A549 (cell line): ENCODE measurements around the gene TRMT61A. TPM values are rescaled to one million over a fixed set of nuclear protein-coding genes. Genes with fewer than 3 reads are reported as not detected.

Source experiments
- ATAC-seq, 2 experiments: fragments of 200-7000 bp in 1 of 2; fragments of >200 bp in 1 of 2; cut with Nextera tagmentation in 1 of 2; cut with Tn5 transposase in 1 of 2; 3 replicates each; pipeline versions ENCODE4 v1.8.0 to v1.9.1; 2018 to 2020; ENCODE audit warnings: mild to moderate bottlenecking in 1 of 2, moderate library complexity in 1 of 2
- CTCF ChIA-PET: fragments of 300-600 bp; sonication (Branson Sonifier 250); formaldehyde crosslinking; extraction: SDS; loops from one replicate; lab custom pipeline; 2021; ENCODE audit warnings: antibody characterized with exemption, inconsistent platforms; lab: Yijun Ruan, JAX
- POLR2A ChIA-PET: fragments of 350-600 bp; formaldehyde crosslinking; extraction: SDS; loops from one replicate; lab custom pipeline; 2021; ENCODE audit warnings: antibody characterized with exemption, inconsistent platforms; lab: Yijun Ruan, JAX
- DNase-seq, 2 experiments: peaks; one replicate each; pipeline versions ENCODE4 v3.0.0 to v3.0.0-alpha.2; 2011 to 2016; ENCODE audit warnings: low read depth in 1 of 2, low spot score in 1 of 2
- FAIRE-seq: peaks from 2 replicates; lab custom pipeline; 2011; peaks lifted over from hg19 to GRCh38; lab: Jason Lieb, UNC
- H3K27ac ChIP-seq, 2 experiments: fragments of >200 bp; sonication (Bioruptor Twin); formaldehyde crosslinking; 3 replicates each; pipeline ENCODE4 v1.5.1; 2016 to 2017
- H3K4me1 ChIP-seq: fragments of >200 bp; sonication (Bioruptor Twin); formaldehyde crosslinking; 3 replicates; pipeline ENCODE4 v1.6.1; 2016
- H3K4me2 ChIP-seq: fragments of >200 bp; sonication (Bioruptor Twin); formaldehyde crosslinking; 3 replicates; pipeline ENCODE4 v1.6.1; 2016
- H3K4me3 ChIP-seq: fragments of >200 bp; sonication (Bioruptor Twin); formaldehyde crosslinking; 3 replicates; pipeline ENCODE4 v1.5.1; 2016
- H3K9me3 ChIP-seq: fragments of >200 bp; sonication (Bioruptor Twin); formaldehyde crosslinking; 3 replicates; pipeline ENCODE4 v1.6.1; 2016
- CBX2 ChIP-seq: fragments of 200-600 bp; sonication (generic); IDR thresholded peaks from 2 replicates; pipeline ENCODE4 v1.6.1; 2016; ENCODE audit warnings: low read depth, mild to moderate bottlenecking, borderline replicate concordance
- CEBPB ChIP-seq, 2 experiments: fragments of >200 bp in 1 of 2; sonication (Bioruptor Twin) in 1 of 2; formaldehyde crosslinking in 1 of 2; IDR thresholded peaks; 2 replicates each; pipeline ENCODE4 v1.6.1; 2012 to 2016
- CHD2 ChIP-seq: fragments of 150-350 bp; IDR thresholded peaks from 2 replicates; pipeline ENCODE4 v1.6.1; 2014; ENCODE audit warnings: low read length; ENCODE audit not compliant: partially characterized antibody
- CHD4 ChIP-seq: fragments of 200-600 bp; sonication (generic); IDR thresholded peaks from 2 replicates; pipeline ENCODE4 v1.6.1; 2016; ENCODE audit warnings: antibody characterized with exemption, mild to moderate bottlenecking, borderline replicate concordance
- EHMT2 ChIP-seq: fragments of 200-600 bp; sonication (generic); IDR thresholded peaks from 2 replicates; pipeline ENCODE4 v1.6.1; 2016; ENCODE audit warnings: antibody characterized with exemption, low read depth, mild to moderate bottlenecking, moderate library complexity
- FOSL2 ChIP-seq, 2 experiments: fragments of 450-650 bp in 1 of 2; fragments of >200 bp in 1 of 2; sonication (Bioruptor Twin) in 1 of 2; formaldehyde crosslinking; IDR thresholded peaks; 2 replicates each; pipeline versions ENCODE4 v1.5.0 to v1.6.1; 2016 to 2020; ENCODE audit warnings: mild to moderate bottlenecking in 1 of 2, moderate library complexity in 1 of 2
- FOXS1 ChIP-seq: fragments of 250-450 bp; sonication (Bioruptor Pico); IDR thresholded peaks from 2 replicates; pipeline ENCODE4 v1.5.0; 2020; ENCODE audit warnings: mild to moderate bottlenecking, moderate library complexity
- HEYL ChIP-seq: fragments of 250-450 bp; sonication (Bioruptor Pico); IDR thresholded peaks from 2 replicates; pipeline ENCODE4 v1.8.0; 2021; ENCODE audit warnings: mild to moderate bottlenecking, moderate library complexity
- HOXA7 ChIP-seq: fragments of 250-450 bp; sonication (Bioruptor Pico); IDR thresholded peaks from 2 replicates; pipeline ENCODE4 v1.5.0; 2020; ENCODE audit warnings: mild to moderate bottlenecking, moderate library complexity
- JUN ChIP-seq, 2 experiments: fragments of >200 bp; sonication (Bioruptor Twin); formaldehyde crosslinking; IDR thresholded peaks; 2 replicates in 1 of 2; 3 replicates in 1 of 2; pipeline ENCODE4 v1.6.1; 2016 to 2017
- MAFK ChIP-seq: fragments of 450-650 bp; IDR thresholded peaks from 2 replicates; pipeline ENCODE4 v1.6.1; 2014; ENCODE audit not compliant: partially characterized antibody
- MAZ ChIP-seq: fragments of 150-350 bp; IDR thresholded peaks from 2 replicates; pipeline ENCODE4 v1.6.1; 2014; ENCODE audit warnings: antibody characterized with exemption, low read depth, low read length, borderline replicate concordance
- MYC ChIP-seq: IDR thresholded peaks from 2 replicates; pipeline ENCODE4 v1.6.1; 2012; ENCODE audit warnings: mild to moderate bottlenecking, inconsistent platforms, low read length, improper control_type of control experiment, borderline replicate concordance
- POLR2A ChIP-seq: IDR thresholded peaks from 2 replicates; pipeline ENCODE4 v1.6.1; 2012; ENCODE audit warnings: mild to moderate bottlenecking, low read length
- RAD21 ChIP-seq, 2 experiments: fragments of >200 bp in 1 of 2; sonication (Bioruptor Twin) in 1 of 2; formaldehyde crosslinking in 1 of 2; IDR thresholded peaks in 1 of 2; conservative IDR thresholded peaks in 1 of 2; 2 replicates in 1 of 2; 3 replicates in 1 of 2; pipeline ENCODE4 v1.6.1; 2012 to 2018; ENCODE audit warnings: inconsistent platforms in 1 of 2
- RARB ChIP-seq: fragments of 250-450 bp; sonication (Bioruptor Pico); IDR thresholded peaks from 2 replicates; pipeline ENCODE4 v1.8.0; 2021; ENCODE audit warnings: mild to moderate bottlenecking, moderate library complexity
- RNF2 ChIP-seq: fragments of 200-600 bp; sonication (generic); IDR thresholded peaks from 2 replicates; pipeline ENCODE4 v1.6.1; 2016; ENCODE audit warnings: low read depth, mild to moderate bottlenecking, antibody characterized with exemption, moderate library complexity, borderline replicate concordance
- SMC3 ChIP-seq: fragments of >200 bp; sonication (Bioruptor Twin); formaldehyde crosslinking; IDR thresholded peaks from 3 replicates; pipeline ENCODE4 v1.6.1; 2018; ENCODE audit warnings: inconsistent platforms
- SREBF2 ChIP-seq: fragments of 450-650 bp; IDR thresholded peaks from 2 replicates; pipeline ENCODE4 v1.6.1; 2014; ENCODE audit warnings: mild to moderate bottlenecking, moderate library complexity
- ZFP36 ChIP-seq: fragments of 450-650 bp; IDR thresholded peaks from 2 replicates; pipeline ENCODE4 v1.6.1; 2014; ENCODE audit warnings: borderline replicate concordance; ENCODE audit not compliant: partially characterized antibody
- WGBS: methylation state at CpG from one replicate; pipeline ENCODE4 v1.1.6; 2017; ENCODE audit errors: missing lambda C conversion rate; 5-methylcytosine and 5-hydroxymethylcytosine counted together
- polyA plus RNA-seq, 4 experiments: library from polyadenylated mRNA; depleted of rRNA in 3 of 4; stranded (reverse); fragments of >200 nt; fragmentation: RNase III in 1 of 4; extraction: RNeasy Plus Mini Kit Qiagen cat#74134 plus additional on column Dnase treatment in 1 of 4; gene quantifications; 2 replicates in 3 of 4; 3 replicates in 1 of 4; pipeline ENCODE4 v1.2.3, GENCODE V29; 2011 to 2017
- TF ChIP-seq, protein P1 (sequence below): fragments of >200 bp; sonication (Bioruptor Twin); formaldehyde crosslinking; IDR thresholded peaks from 2 replicates; pipeline ENCODE4 v1.6.1; 2016
- TF ChIP-seq, protein P2 (sequence below): fragments of 250-450 bp; sonication (Bioruptor Pico); IDR thresholded peaks from 2 replicates; pipeline ENCODE4 v1.5.0; 2021; ENCODE audit warnings: mild to moderate bottlenecking, moderate library complexity, borderline replicate concordance
- TF ChIP-seq, protein P3 (sequence below): IDR thresholded peaks from 2 replicates; pipeline ENCODE4 v1.6.1; 2012; ENCODE audit warnings: low read depth, borderline replicate concordance

TRMT61A gene
- polyA plus RNA-seq, 2 of the 4 experiments (the other 2 are of a cell fraction) = 8.3 to 19.4 TPM

DNA sequence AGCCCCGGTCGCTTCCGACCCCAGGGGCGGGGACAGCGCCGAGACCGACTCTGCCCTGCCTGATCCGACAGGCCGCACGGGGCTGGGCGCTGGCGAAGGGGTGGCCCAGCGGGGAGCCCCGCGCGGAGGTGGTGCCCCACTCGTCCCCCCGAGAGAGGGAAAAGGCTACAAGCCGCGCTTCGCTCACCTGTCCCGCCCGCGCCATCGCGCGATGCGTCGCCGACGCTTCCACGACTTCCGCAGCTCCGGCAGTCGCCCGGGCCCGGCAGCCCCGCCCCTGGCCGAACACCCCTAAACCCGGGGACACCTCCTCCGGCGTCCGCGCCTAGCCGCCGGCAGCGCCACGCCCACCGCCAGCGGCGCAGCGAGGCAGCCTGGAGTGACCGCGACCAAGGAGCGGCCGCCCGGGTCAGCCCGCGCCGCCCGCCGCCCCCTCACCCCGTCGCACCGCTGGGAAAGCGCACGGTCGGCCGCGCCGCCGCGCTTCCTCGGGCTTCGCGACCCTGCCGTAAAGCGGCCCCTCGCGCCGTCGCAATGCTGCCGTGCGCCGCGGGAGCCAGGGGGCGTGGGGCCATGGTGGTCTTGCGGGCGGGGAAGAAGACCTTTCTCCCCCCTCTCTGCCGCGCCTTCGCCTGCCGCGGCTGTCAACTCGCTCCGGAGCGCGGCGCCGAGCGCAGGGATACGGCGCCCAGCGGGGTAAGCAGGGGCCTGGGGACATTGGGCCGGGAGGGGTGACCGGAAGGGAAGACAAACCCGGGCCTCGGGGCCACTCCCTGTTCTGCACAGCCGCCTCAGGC is 33.6 kb downstream of the TRMT61A start, which contains the start of the genes BAG5 and COA8 (continued):
- TF ChIP-seq RARB (CRISPR knock-in tag) (no peak), SREBF2 (no peak), MYC (no peak), FOXS1 (no peak), EHMT2 (no peak), CEBPB (IDR thresholded peaks at IDR 0.05) (no peak), MAZ (0 out of 2 replicates have a peak, but pooled peaks have one; percentile 51), FOSL2 (IDR thresholded peaks at IDR 0.05) (no peak), FOSL2 (CRISPR knock-in tag; IDR thresholded peaks at IDR 0.05) (no peak), RNF2 (no peak), HEYL (CRISPR knock-in tag) (no peak), SMC3 (no peak), POLR2A (peak; percentile 71), ZFP36 (no peak), JUN (IDR thresholded peaks at IDR 0.05) (peak; percentile 58 to 92; a peak in 4 of 5 replicates), HOXA7 (CRISPR knock-in tag) (no peak), CBX2 (no peak)
- TF ChIP-seq, protein P1, sequence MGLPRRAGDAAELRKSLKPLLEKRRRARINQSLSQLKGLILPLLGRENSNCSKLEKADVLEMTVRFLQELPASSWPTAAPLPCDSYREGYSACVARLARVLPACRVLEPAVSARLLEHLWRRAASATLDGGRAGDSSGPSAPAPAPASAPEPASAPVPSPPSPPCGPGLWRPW = no peak
- TF ChIP-seq, protein P2, sequence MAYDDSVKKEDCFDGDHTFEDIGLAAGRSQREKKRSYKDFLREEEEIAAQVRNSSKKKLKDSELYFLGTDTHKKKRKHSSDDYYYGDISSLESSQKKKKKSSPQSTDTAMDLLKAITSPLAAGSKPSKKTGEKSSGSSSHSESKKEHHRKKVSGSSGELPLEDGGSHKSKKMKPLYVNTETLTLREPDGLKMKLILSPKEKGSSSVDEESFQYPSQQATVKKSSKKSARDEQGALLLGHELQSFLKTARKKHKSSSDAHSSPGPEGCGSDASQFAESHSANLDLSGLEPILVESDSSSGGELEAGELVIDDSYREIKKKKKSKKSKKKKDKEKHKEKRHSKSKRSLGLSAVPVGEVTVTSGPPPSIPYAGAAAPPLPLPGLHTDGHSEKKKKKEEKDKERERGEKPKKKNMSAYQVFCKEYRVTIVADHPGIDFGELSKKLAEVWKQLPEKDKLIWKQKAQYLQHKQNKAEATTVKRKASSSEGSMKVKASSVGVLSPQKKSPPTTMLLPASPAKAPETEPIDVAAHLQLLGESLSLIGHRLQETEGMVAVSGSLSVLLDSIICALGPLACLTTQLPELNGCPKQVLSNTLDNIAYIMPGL (CRISPR knock-in tag) = no peak
- TF ChIP-seq, protein P3, sequence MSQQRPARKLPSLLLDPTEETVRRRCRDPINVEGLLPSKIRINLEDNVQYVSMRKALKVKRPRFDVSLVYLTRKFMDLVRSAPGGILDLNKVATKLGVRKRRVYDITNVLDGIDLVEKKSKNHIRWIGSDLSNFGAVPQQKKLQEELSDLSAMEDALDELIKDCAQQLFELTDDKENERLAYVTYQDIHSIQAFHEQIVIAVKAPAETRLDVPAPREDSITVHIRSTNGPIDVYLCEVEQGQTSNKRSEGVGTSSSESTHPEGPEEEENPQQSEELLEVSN = no peak

DNA sequence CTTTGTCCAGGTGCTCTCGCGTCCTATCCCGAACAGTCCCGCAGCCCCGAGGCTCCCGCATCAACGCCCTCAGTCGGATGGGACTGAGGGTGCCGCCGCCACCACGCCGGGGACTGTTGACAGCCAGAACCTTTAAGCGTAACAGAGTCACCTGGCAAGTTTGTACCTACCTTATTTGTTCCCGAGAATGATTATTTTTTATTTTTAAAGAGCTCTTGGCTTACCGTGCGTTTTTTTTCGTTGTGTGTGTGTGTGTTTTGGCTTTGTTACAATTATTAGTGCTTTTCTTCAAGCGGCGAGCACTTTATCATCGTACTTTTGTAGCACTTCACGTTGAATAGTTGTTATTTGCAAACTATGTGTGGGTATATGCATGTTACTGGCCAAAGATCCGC is 34.2 kb downstream of the TRMT61A start:
- H3K4me1 ChIP-seq = peaks cover 33% of the 10 kb centered on the region
- peak overlapping the region; percentile 95 to 98 for H3K27ac ChIP-seq
- TF ChIP-seq RAD21 (conservative IDR thresholded peaks at IDR 0.05 in 1 of 2, IDR thresholded peaks at IDR 0.05 in 1 of 2) (no peak), CHD2 (no peak), CHD4 (no peak), MAFK (no peak), FOXS1 (no peak)
- H3K4me2 ChIP-seq = peak overlapping the region; percentile 86
- DNase-seq (no peak), FAIRE-seq (no peak), ATAC-seq (no peak)
- POLR2A ChIA-PET = no interaction called here
- H3K9me3 ChIP-seq = no peaks in the 10 kb centered on the region
- CTCF ChIA-PET = interaction anchor here (3.9 kb wide), 1 partner anchor 13 kb away, joined by 19 read pairs; no protein-coding TSS in a partner anchor
- 2% methylated on average over 22 of the region's 22 CpGs for WGBS
- H3K4me3 ChIP-seq = peak overlapping the region; percentile 99
